Stimulated activated CD4-positive, alpha-beta T cell treated with anti-CD3 and anti-CD28 coated beads, TNF-alpha, amount 100 ng/mL, for 48 hours (primary cell): ENCODE results near the gene MED25.

ENCODE experiments used
- DNase-seq, 3 donors: peaks; one replicate each; pipeline ENCODE4 v3.0.0-alpha.2; 2020; ENCODE audit warnings: low read depth in 3 of 3

MED25 gene

GRCh38 chr19:49873834-49874233 lies 55.7 kb downstream of the MED25 start:
- no peak for DNase-seq

- DNase-seq = no peak
Observed at GRCh38 chr19:49874503-49875157, 56.5 kb downstream of the MED25 start.

GRCh38 chr19:49875177-49875576 lies 57.1 kb downstream of the MED25 start:
- no peak for DNase-seq

- peak in 2 of 3 donors; percentile 18 to 46 for DNase-seq
Observed at GRCh38 chr19:49875857-49876421, 57.9 kb downstream of the MED25 start.

- DNase-seq = peak; percentile 95 to 97 (median 96)
Observed at GRCh38 chr19:49876422-49877019, 58.4 kb downstream of the MED25 start.

- DNase-seq = peak; percentile 93 to 97 (median 95)
Observed at GRCh38 chr19:49877020-49877878, 59.2 kb downstream of the MED25 start, which contains the start of the genes AKT1S1 and TBC1D17. TSS of gene AKT1S1 (minus strand) at chr19:49877355. CDS start at chr19:49873295, 4,060 bp downstream. TSS of gene TBC1D17 (plus strand) at chr19:49877702. CDS start at chr19:49877724, 22 bp downstream.

GRCh38 chr19:49877879-49878743 lies 60.0 kb downstream of the MED25 start:
- DNase-seq = peak; percentile 98 to 100 (median 98)

- no peak for DNase-seq
Observed at GRCh38 chr19:49878744-49879070, 60.6 kb downstream of the MED25 start.

GRCh38 chr19:49879243-49879963 lies 61.3 kb downstream of the MED25 start:
- DNase-seq = no peak

GRCh38 chr19:49880162-49880869 lies 62.2 kb downstream of the MED25 start:
- no peak for DNase-seq

GRCh38 chr19:49881186-49881585 lies 63.1 kb downstream of the MED25 start:
- no peak for DNase-seq

GRCh38 chr19:49881672-49882394 lies 63.7 kb downstream of the MED25 start:
- DNase-seq = no peak

- DNase-seq = no peak
Observed at GRCh38 chr19:49882643-49883042, 64.6 kb downstream of the MED25 start.

GRCh38 chr19:49883094-49883493 lies 65.0 kb downstream of the MED25 start:
- DNase-seq = no peak

GRCh38 chr19:49884109-49884508 lies 66.0 kb downstream of the MED25 start:
- DNase-seq = no peak

GRCh38 chr19:49884760-49885159 lies 66.7 kb downstream of the MED25 start:
- no peak for DNase-seq
